HCT116 (cell line): ENCODE results near the gene RINT1. TPM values are rescaled to one million over a fixed set of nuclear protein-coding genes. Genes with fewer than 3 reads are reported as not detected.

ENCODE experiments used
- ATAC-seq: fragments of 200-7000 bp; cut with Tn5 transposase; 2 replicates; pipeline ENCODE4 v1.9.1; 2020; ENCODE audit warnings: mild to moderate bottlenecking, moderate library complexity
- BruUV-seq: library from RNA; stranded (reverse); fragments of 400-500 nt; replicated peaks from 2 replicates; lab custom pipeline; 2021; lab: Mats Ljungman, UMichigan
- CTCF ChIA-PET: fragments of 300-600 bp; sonication (Branson Sonifier 250); formaldehyde crosslinking; loops from one replicate; lab custom pipeline; 2021; ENCODE audit warnings: antibody characterized with exemption; lab: Charles Lee
- POLR2A ChIA-PET: fragments of 300-600, 350-600 bp; sonication (Branson Sonifier 250); formaldehyde crosslinking; loops from one replicate; lab custom pipeline; 2021; ENCODE audit warnings: antibody characterized with exemption; lab: Charles Lee
- RAD21 ChIA-PET, 2 experiments: fragments of 300-600 bp; sonication (Branson Sonifier 250); formaldehyde crosslinking; loops; one replicate each; lab custom pipeline; 2023; ENCODE audit warnings: low total read pairs in 2 of 2; ENCODE audit not compliant: uncharacterized antibody in 2 of 2, unreplicated experiment in 2 of 2, low non-redundant PET in 1 of 2; lab: Charles Lee
- DNase-seq: peaks from one replicate; pipeline ENCODE4 v3.0.0-alpha.2; 2010; ENCODE audit warnings: low read depth, low spot score
- H2AFZ ChIP-seq: fragments of 200-600 bp; shearing (Covaris generic), sonication (generic); 2 replicates; pipeline ENCODE4 v1.6.1; 2017; ENCODE audit warnings: low read depth, mixed run types, mixed read lengths, antibody characterized with exemption, low read length; ENCODE audit not compliant: poor library complexity, severe bottlenecking
- H3K27ac ChIP-seq: 2 replicates; pipeline ENCODE4 v1.5.1; 2012; ENCODE audit warnings: low read depth, low read length
- H3K27me3 ChIP-seq: fragments of 200-600 bp; sonication (generic); 2 replicates; pipeline ENCODE4 v1.6.1; 2016; ENCODE audit warnings: mixed run types, low read length, mixed read lengths; ENCODE audit not compliant: insufficient read depth
- H3K36me3 ChIP-seq, 2 experiments: fragments of 200-500 bp in 1 of 2; fragments of 200-600 bp in 1 of 2; sonication (Bioruptor generic) in 1 of 2; sonication (generic) in 1 of 2; 2 replicates each; pipeline versions ENCODE4 v1.5.1 to v1.6.1; 2014 to 2016; ENCODE audit warnings: low read length in 2 of 2, inconsistent platforms in 1 of 2, mixed read lengths in 1 of 2, mixed run types in 1 of 2; ENCODE audit not compliant: insufficient read depth in 2 of 2, control insufficient read depth in 1 of 2
- H3K4me1 ChIP-seq, 2 experiments: fragments of 200-600 bp in 1 of 2; sonication (generic) in 1 of 2; 2 replicates each; pipeline versions ENCODE4 v1.5.1 to v1.6.1; 2012 to 2017; ENCODE audit warnings: low read length in 2 of 2, inconsistent platforms in 1 of 2, mild to moderate bottlenecking in 1 of 2, mixed read lengths in 1 of 2, mixed run types in 1 of 2, moderate library complexity in 1 of 2; ENCODE audit not compliant: insufficient read depth in 2 of 2, control insufficient read depth in 1 of 2
- H3K4me2 ChIP-seq: fragments of 200-600 bp; sonication (generic); 2 replicates; pipeline ENCODE4 v1.6.1; 2017; ENCODE audit warnings: mixed run types, low read length, mixed read lengths
- H3K4me3 ChIP-seq, 2 experiments: fragments of 200-600 bp in 1 of 2; sonication (generic) in 1 of 2; replicated peaks in 1 of 2; 2 replicates each; pipeline ENCODE4 v1.5.1; 2011 to 2016; ENCODE audit warnings: low read length in 2 of 2, control low read depth in 1 of 2, low read depth in 1 of 2, mild to moderate bottlenecking in 1 of 2, mixed read lengths in 1 of 2, mixed run types in 1 of 2
- H3K79me2 ChIP-seq: fragments of 200-600 bp; sonication (generic); 2 replicates; pipeline ENCODE4 v1.6.1; 2017; ENCODE audit warnings: mild to moderate bottlenecking, mixed run types, low read length, moderate library complexity, mixed read lengths; ENCODE audit not compliant: insufficient read depth
- H3K9ac ChIP-seq: fragments of 200-600 bp; sonication (generic); 2 replicates; pipeline ENCODE4 v1.6.1; 2016; ENCODE audit warnings: low read length, mixed read lengths
- H3K9me2 ChIP-seq: fragments of 200-600 bp; sonication (generic), shearing (Covaris generic); 2 replicates; pipeline ENCODE4 v1.6.1; 2017; ENCODE audit warnings: mixed run types, mild to moderate bottlenecking, moderate library complexity; ENCODE audit not compliant: insufficient read depth
- H3K9me3 ChIP-seq, 2 experiments: fragments of 200-500 bp in 1 of 2; fragments of 200-600 bp in 1 of 2; sonication (Bioruptor generic) in 1 of 2; sonication (generic) in 1 of 2; 2 replicates each; pipeline ENCODE4 v1.6.1; 2014 to 2017; ENCODE audit warnings: low read length in 2 of 2, mixed read lengths in 2 of 2, inconsistent platforms in 1 of 2, low read depth in 1 of 2, mild to moderate bottlenecking in 1 of 2, mixed run types in 1 of 2, moderate library complexity in 1 of 2; ENCODE audit not compliant: control insufficient read depth in 1 of 2, insufficient read depth in 1 of 2
- H4K20me1 ChIP-seq: fragments of 200-600 bp; sonication (generic), shearing (Covaris generic); 2 replicates; pipeline ENCODE4 v1.6.1; 2017; ENCODE audit warnings: mixed run types, mild to moderate bottlenecking, moderate library complexity; ENCODE audit not compliant: insufficient read depth
- ATF3 ChIP-seq: IDR thresholded peaks from 2 replicates; pipeline ENCODE4 v1.6.1; 2012
- CTCF ChIP-seq, 3 experiments: fragments of 200-600 bp in 1 of 3; sonication (generic) in 1 of 3; IDR thresholded peaks in 2 of 3; conservative IDR thresholded peaks in 1 of 3; 2 replicates each; pipeline ENCODE4 v1.5.1; 2012 to 2017; ENCODE audit warnings: low read depth in 2 of 3, low read length in 2 of 3, antibody characterized with exemption in 1 of 3, borderline replicate concordance in 1 of 3, control low read depth in 1 of 3, mild to moderate bottlenecking in 1 of 3, mixed read lengths in 1 of 3, mixed run types in 1 of 3, moderate library complexity in 1 of 3; ENCODE audit not compliant: insufficient read depth in 1 of 3
- EGR1 ChIP-seq: IDR thresholded peaks from 2 replicates; pipeline ENCODE4 v1.6.1; 2012; ENCODE audit warnings: low read depth
- EZH2 ChIP-seq: fragments of 200-600 bp; sonication (generic); IDR thresholded peaks from 2 replicates; pipeline ENCODE4 v1.6.1; 2017; ENCODE audit warnings: antibody characterized with exemption, mixed run types
- FOSL1 ChIP-seq: IDR thresholded peaks from 2 replicates; pipeline ENCODE4 v1.6.1; 2012; ENCODE audit warnings: low read depth
- POLR2A ChIP-seq: IDR thresholded peaks from 2 replicates; pipeline ENCODE4 v1.7.0; 2011; ENCODE audit warnings: borderline replicate concordance; ENCODE audit not compliant: insufficient read depth, insufficient read length; ENCODE audit errors: extremely low read depth
- POLR2AphosphoS5 ChIP-seq: IDR thresholded peaks from 2 replicates; pipeline ENCODE4 v1.6.1; 2011; ENCODE audit warnings: mild to moderate bottlenecking, low read depth, low read length, moderate library complexity
- RAD21 ChIP-seq: IDR thresholded peaks from 2 replicates; pipeline ENCODE4 v1.6.1; 2012; ENCODE audit warnings: low read depth, mild to moderate bottlenecking
- SP1 ChIP-seq: IDR thresholded peaks from 2 replicates; pipeline ENCODE4 v1.6.1; 2012; ENCODE audit warnings: low read depth
- SRF ChIP-seq: IDR thresholded peaks from 2 replicates; pipeline ENCODE4 v1.6.1; 2012; ENCODE audit warnings: low read depth
- YY1 ChIP-seq: IDR thresholded peaks from 2 replicates; pipeline ENCODE4 v1.6.1; 2011; ENCODE audit warnings: low read length, low read depth, moderate library complexity, mild to moderate bottlenecking; ENCODE audit not compliant: insufficient replicate concordance; ENCODE audit errors: extremely low read depth
- ZFX ChIP-seq: fragments of 450-650 bp; IDR thresholded peaks from 2 replicates; pipeline ENCODE4 v1.6.1; 2017
- intact Hi-C: fragments of 100-400 bp; cut with micrococcal nuclease; formaldehyde crosslinking; loops from 2 replicates; pipeline ENCODE4 v1.10.0; 2022
- total RNA-seq: library from RNA; stranded (reverse); gene quantifications from one replicate; pipeline ENCODE4 v1.2.1, GENCODE V29; 2021; ENCODE audit not compliant: unreplicated experiment
- TF ChIP-seq, protein P1 (sequence below): IDR thresholded peaks from 2 replicates; pipeline ENCODE4 v1.6.1; 2012
- TF ChIP-seq, protein P2 (sequence below): IDR thresholded peaks from 2 replicates; pipeline ENCODE4 v1.6.1; 2011; ENCODE audit warnings: mild to moderate bottlenecking, low read length, moderate library complexity; ENCODE audit not compliant: insufficient replicate concordance; ENCODE audit errors: extremely low read depth

RINT1 gene
- total RNA-seq, 1 experiment from 2014 or later = 24.3 TPM

- Histone ChIP-seq H3K9me2 (no peaks in the 10 kb centered on the region), H3K9me3 (no peaks in the 10 kb centered on the region), H3K4me1 (peaks cover 2 to 21% of the 10 kb centered on the region in 2 experiments; a peak in 3 of 4 replicates), H4K20me1 (no peaks in the 10 kb centered on the region), H3K79me2 (no peaks in the 10 kb centered on the region), H3K27ac (peak overlapping the region; percentile 28; the same call in 1 of the 2 replicates), H3K36me3 (no peaks in the 10 kb centered on the region), H2AFZ (peak overlapping the region; percentile 71), H3K4me3 (peak overlapping the region; percentile 47 to 57), H3K9ac (peak overlapping the region; percentile 60), H3K4me2 (peak overlapping the region; percentile 77), H3K27me3 (no peaks in the 10 kb centered on the region)
- DNase-seq (peak; percentile 51), ATAC-seq (peak; percentile 75)
- TF ChIP-seq FOSL1 (no peak), POLR2A (no peak), EZH2 (no peak), SRF (no peak), RAD21 (peak; percentile 57), EGR1 (no peak), ATF3 (no peak), SP1 (no peak), ZFX (no peak), CTCF (IDR thresholded peaks at IDR 0.05 in 2 of 3, conservative IDR thresholded peaks at IDR 0.05 in 1 of 3; ENCODE audit: borderline replicate concordance in 1 of 3, insufficient read depth in 1 of 3, low read depth in 2 of 3, low read length in 2 of 3) (peak; percentile 39 to 66 (median 52); a peak in 4 of 6 replicates), YY1 (no peak), POLR2AphosphoS5 (no peak)
- TF ChIP-seq, protein P1, sequence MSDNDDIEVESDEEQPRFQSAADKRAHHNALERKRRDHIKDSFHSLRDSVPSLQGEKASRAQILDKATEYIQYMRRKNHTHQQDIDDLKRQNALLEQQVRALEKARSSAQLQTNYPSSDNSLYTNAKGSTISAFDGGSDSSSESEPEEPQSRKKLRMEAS = peak; percentile 72; the same call in 1 of the 2 replicates
- TF ChIP-seq, protein P2, sequence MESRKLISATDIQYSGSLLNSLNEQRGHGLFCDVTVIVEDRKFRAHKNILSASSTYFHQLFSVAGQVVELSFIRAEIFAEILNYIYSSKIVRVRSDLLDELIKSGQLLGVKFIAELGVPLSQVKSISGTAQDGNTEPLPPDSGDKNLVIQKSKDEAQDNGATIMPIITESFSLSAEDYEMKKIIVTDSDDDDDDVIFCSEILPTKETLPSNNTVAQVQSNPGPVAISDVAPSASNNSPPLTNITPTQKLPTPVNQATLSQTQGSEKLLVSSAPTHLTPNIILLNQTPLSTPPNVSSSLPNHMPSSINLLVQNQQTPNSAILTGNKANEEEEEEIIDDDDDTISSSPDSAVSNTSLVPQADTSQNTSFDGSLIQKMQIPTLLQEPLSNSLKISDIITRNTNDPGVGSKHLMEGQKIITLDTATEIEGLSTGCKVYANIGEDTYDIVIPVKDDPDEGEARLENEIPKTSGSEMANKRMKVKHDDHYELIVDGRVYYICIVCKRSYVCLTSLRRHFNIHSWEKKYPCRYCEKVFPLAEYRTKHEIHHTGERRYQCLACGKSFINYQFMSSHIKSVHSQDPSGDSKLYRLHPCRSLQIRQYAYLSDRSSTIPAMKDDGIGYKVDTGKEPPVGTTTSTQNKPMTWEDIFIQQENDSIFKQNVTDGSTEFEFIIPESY = no peak
- BruUV-seq = TSS peak; percentile 49
- RAD21 ChIA-PET = interaction anchor here in 1 of 2 experiments (1.0 kb wide), 1 partner anchor 48 kb away, joined by 3 read pairs; the partner anchor contains the start of gene RINT1
- intact Hi-C loops = loop anchor here (10.0 kb wide), 2 partner anchors 465 to 595 kb away; no protein-coding TSS in a partner anchor
- CTCF ChIA-PET = interaction anchor here (0.6 to 1.6 kb wide), 7 partner anchors 9 to 599 kb away, joined by 3 to 9 read pairs (median 4); partner anchors contain the start of gene RINT1
- POLR2A ChIA-PET = no interaction called here
Measured at GRCh38 chr7:105580022-105580740, 48.2 kb downstream of the RINT1 start.
